Adrenal gland (tissue), 12 donors: ENCODE measurements around the gene MTG2. TPM values are rescaled to one million over a fixed set of nuclear protein-coding genes. Genes with fewer than 3 reads are reported as not detected.

Experiments
- DNase-seq, 7 donors: peaks; one replicate each; pipeline ENCODE4 v3.0.0-alpha.2; 2019 to 2020
- H3K27ac ChIP-seq, 5 donors: fragments of 200-600 bp; sonication (generic) in 4 of 5; 1 replicate in 3 of 5; 2 replicates in 2 of 5; pipeline versions ENCODE4 v1.5.1 to v1.8.0; 2016 to 2020; ENCODE audit warnings: mild to moderate bottlenecking in 1 of 5
- H3K27me3 ChIP-seq: fragments of 200-600 bp; 2 replicates; pipeline ENCODE4 v1.8.0; 2021
- H3K36me3 ChIP-seq, 2 donors: fragments of 200-600 bp; replicated peaks in 1 of 2; 1 replicate in 1 of 2; 2 replicates in 1 of 2; pipeline versions ENCODE4 v1.5.1 to v1.8.0; 2018 to 2022
- H3K4me1 ChIP-seq, 2 donors: fragments of 200-600 bp; replicated peaks in 1 of 2; 1 replicate in 1 of 2; 2 replicates in 1 of 2; pipeline versions ENCODE4 v1.5.1 to v1.8.0; 2018 to 2021
- H3K4me3 ChIP-seq, 4 donors: fragments of 200-600 bp; sonication (generic) in 3 of 4; one replicate each; pipeline ENCODE4 v1.5.1; 2016 to 2018
- H3K9me3 ChIP-seq, 3 donors: fragments of 200-600 bp; sonication (generic) in 1 of 3; replicated peaks in 1 of 3; 1 replicate in 2 of 3; 2 replicates in 1 of 3; pipeline versions ENCODE4 v1.5.1 to v1.8.0; 2016 to 2021
- CTCF ChIP-seq, 6 experiments: fragments of 450-650 bp in 4 of 6; fragments of 200-600 bp in 2 of 6; sonication (generic) in 1 of 6; IDR thresholded peaks; 1 replicate in 5 of 6; 2 replicates in 1 of 6; pipeline versions ENCODE4 v1.5.1 to v1.8.0; 2016 to 2021; ENCODE audit warnings: antibody characterized with exemption in 6 of 6, mild to moderate bottlenecking in 2 of 6, moderate library complexity in 1 of 6
- POLR2A ChIP-seq, 2 donors: fragments of 450-650 bp; IDR thresholded peaks; one replicate each; pipeline ENCODE4 v1.6.1; 2017; ENCODE audit warnings: antibody characterized with exemption in 2 of 2, mild to moderate bottlenecking in 2 of 2, moderate library complexity in 1 of 2
- WGBS, 4 donors: extraction: QIAGEN DNeasy Blood & Tissue Kit in 2 of 4; methylation state at CpG; one replicate each; pipeline versions ENCODE4 v1.1.5 to v1.1.7; 2013 to 2017; 5-methylcytosine and 5-hydroxymethylcytosine counted together
- intact Hi-C, 2 donors: fragments of 100-400 bp; cut with DNase I; formaldehyde crosslinking; loops; one replicate each; pipeline versions ENCODE4 v1.14.1 to v1.15.0; 2022 to 2023
- polyA plus RNA-seq, 3 donors: library from polyadenylated mRNA; stranded (reverse); fragments of 200-250 nt in 2 of 3; fragments of 350-450 nt in 1 of 3; fragmentation: Illumina TruSeq in 1 of 3; extraction: RNeasy Lipid Tissue Mini Kit (QIAGEN cat#74804) in 1 of 3; gene quantifications; one replicate each; pipeline ENCODE4 v1.2.3, GENCODE V29; 2013 to 2014
- total RNA-seq, 9 donors: library from RNA; depleted of rRNA in 4 of 9; stranded (reverse); fragments of >200 nt in 4 of 9; fragments of 120-200 nt in 1 of 9; fragmentation: NEBNext Ultra II Directional in 1 of 9; extraction: Animal tissue kit (Norgen Biotek cat#: 25700) in 1 of 9; gene quantifications; one replicate each; pipeline versions ENCODE4 v1.1.0 to v1.2.4, GENCODE V29; 2013 to 2023
- donor health status: healthy with polysubstance abuse.
- donor health status: Bipolar disorder and iron deficiency.
- donor health status: DM: yes; HTN: yes; CAD: no.
- donor health status: DM: no; HTN: no; CAD: no.
- donor health status: DM: no; HTN: no; CAD: no.
- donor health status: DM: yes; HTN: yes; CAD: no.

The MTG2 gene
- total and polyA plus RNA-seq, 12 donors = 11.5 to 90.4 (median 47.2) TPM

GRCh38 chr20:62168890-62169435 lies 13.9 kb upstream of the MTG2 start:
- no peaks in the 10 kb centered on the region for H3K4me1 ChIP-seq
- no peak for DNase-seq
- no peaks in the 10 kb centered on the region for H3K27me3 ChIP-seq
- peaks cover 0 to 25% of the 10 kb centered on the region in 2 donors for H3K36me3 ChIP-seq
- no peak overlapping the region for H3K4me3 ChIP-seq
- WGBS, 4 donors = 92 to 97% (median 95%) methylated on average over 21 to 23 of the region's 23 CpGs
- H3K9me3 ChIP-seq = no peaks in the 10 kb centered on the region
- no peak overlapping the region for H3K27ac ChIP-seq
- intact Hi-C loops = no loop called here
- TF ChIP-seq POLR2A (IDR thresholded peaks at IDR 0.05) (no peak), CTCF (IDR thresholded peaks at IDR 0.05) (no peak)

GRCh38 chr20:62170536-62170935 lies 12.3 kb upstream of the MTG2 start:
- WGBS, 4 donors = 71 to 97% (median 95%) methylated on average over 5 to 9 of the region's 9 CpGs
- H3K36me3 ChIP-seq = peaks cover 0 to 22% of the 10 kb centered on the region in 2 donors
- intact Hi-C loops = no loop called here

GRCh38 chr20:62171245-62171644 lies 11.6 kb upstream of the MTG2 start:
- 83 to 94% (median 86%) methylated on average over 8 of the region's 8 CpGs for WGBS, 4 donors
- DNase-seq = no peak
- H3K27me3 ChIP-seq = no peaks in the 10 kb centered on the region
- H3K36me3 ChIP-seq = peaks cover 0 to 15% of the 10 kb centered on the region in 2 donors
- H3K4me3 ChIP-seq = no peak overlapping the region
- H3K4me1 ChIP-seq = no peaks in the 10 kb centered on the region
- no peak for TF ChIP-seq POLR2A (IDR thresholded peaks at IDR 0.05)
- no peak for TF ChIP-seq CTCF (IDR thresholded peaks at IDR 0.05)
- no peak overlapping the region for H3K27ac ChIP-seq
- no peaks in the 10 kb centered on the region for H3K9me3 ChIP-seq
- intact Hi-C loops = no loop called here

More at GRCh38 chr20:62170536-62170935, 12.3 kb upstream of the MTG2 start:
- H3K9me3 ChIP-seq = no peaks in the 10 kb centered on the region
- no peaks in the 10 kb centered on the region for H3K4me1 ChIP-seq
- H3K27me3 ChIP-seq = no peaks in the 10 kb centered on the region
- H3K4me3 ChIP-seq = no peak overlapping the region
- DNase-seq = no peak
- H3K27ac ChIP-seq = no peak overlapping the region
- TF ChIP-seq CTCF (IDR thresholded peaks at IDR 0.05) (no peak), POLR2A (IDR thresholded peaks at IDR 0.05) (no peak)

GRCh38 chr20:62172666-62173065 lies 10.2 kb upstream of the MTG2 start:
- intact Hi-C loops = no loop called here
- no peaks in the 10 kb centered on the region for H3K4me1 ChIP-seq
- TF ChIP-seq CTCF (IDR thresholded peaks at IDR 0.05) = no peak
- no peak for TF ChIP-seq POLR2A (IDR thresholded peaks at IDR 0.05)
- H3K9me3 ChIP-seq = no peaks in the 10 kb centered on the region
- WGBS, 4 donors = 74 to 96% (median 93%) methylated on average over 5 to 18 of the region's 18 CpGs
- no peak overlapping the region for H3K4me3 ChIP-seq
- H3K27ac ChIP-seq = no peak overlapping the region
- no peaks in the 10 kb centered on the region for H3K27me3 ChIP-seq
- peaks cover 0 to 13% of the 10 kb centered on the region in 2 donors for H3K36me3 ChIP-seq
- no peak for DNase-seq
